Hepatocyte (in vitro differentiated cells): ENCODE data around the gene IVD. TPM values are rescaled to one million over a fixed set of nuclear protein-coding genes. Genes with fewer than 3 reads are reported as not detected.

Source experiments
- DNase-seq: peaks from one replicate; pipeline ENCODE4 v3.0.0-alpha.2; 2016; ENCODE audit warnings: low spot score
- H2AFZ ChIP-seq: fragments of 200-600 bp; sonication (generic); 2 replicates; pipeline ENCODE4 v1.6.0; 2016; ENCODE audit warnings: antibody characterized with exemption, mild to moderate bottlenecking
- H3K27ac ChIP-seq: fragments of 200-600 bp; sonication (generic); 2 replicates; pipeline ENCODE4 v1.5.1; 2016; ENCODE audit warnings: mild to moderate bottlenecking
- H3K27me3 ChIP-seq: fragments of 200-600 bp; sonication (generic); 2 replicates; pipeline ENCODE4 v1.6.1; 2016
- H3K36me3 ChIP-seq: fragments of 200-600 bp; sonication (generic); replicated peaks from 2 replicates; pipeline ENCODE4 v1.5.1; 2016; ENCODE audit warnings: low read depth; ENCODE audit not compliant: insufficient read depth
- H3K4me1 ChIP-seq: fragments of 200-600 bp; sonication (generic); 2 replicates; pipeline ENCODE4 v1.5.1; 2016; ENCODE audit warnings: mild to moderate bottlenecking, moderate library complexity; ENCODE audit not compliant: insufficient read depth
- H3K4me2 ChIP-seq: fragments of 200-600 bp; sonication (generic); 2 replicates; pipeline ENCODE4 v1.6.0; 2016
- H3K4me3 ChIP-seq: fragments of 200-600 bp; sonication (generic); 2 replicates; pipeline ENCODE4 v1.5.1; 2016; ENCODE audit warnings: mild to moderate bottlenecking
- H3K79me2 ChIP-seq: fragments of 200-600 bp; sonication (generic); 2 replicates; pipeline ENCODE4 v1.6.0; 2017; ENCODE audit warnings: mild to moderate bottlenecking
- H3K9me2 ChIP-seq: fragments of 200-600 bp; sonication (generic); replicated peaks from 2 replicates; pipeline ENCODE4 v1.6.0; 2017; ENCODE audit warnings: mild to moderate bottlenecking; ENCODE audit not compliant: insufficient read depth
- H3K9me3 ChIP-seq: fragments of 200-600 bp; sonication (generic); 2 replicates; pipeline ENCODE4 v1.5.1; 2016; ENCODE audit warnings: low read depth, mild to moderate bottlenecking
- H4K20me1 ChIP-seq: fragments of 200-600 bp; sonication (generic); 2 replicates; pipeline ENCODE4 v1.6.0; 2016; ENCODE audit warnings: mild to moderate bottlenecking; ENCODE audit not compliant: insufficient read depth, poor library complexity, severe bottlenecking
- EZH2 ChIP-seq: fragments of 200-600 bp; sonication (generic); IDR thresholded peaks from 2 replicates; pipeline ENCODE4 v1.6.1; 2016; ENCODE audit warnings: antibody characterized with exemption, mild to moderate bottlenecking, borderline replicate concordance
- EZH2phosphoT487 ChIP-seq: fragments of 200-600 bp; sonication (generic); IDR thresholded peaks from one replicate; pipeline ENCODE4 v1.6.1; 2018; ENCODE audit warnings: antibody characterized with exemption, mild to moderate bottlenecking, low read depth, moderate library complexity; ENCODE audit not compliant: unreplicated experiment, severe bottlenecking
- WGBS: methylation state at CpG from one replicate; pipeline ENCODE4 v1.1.6; 2016; ENCODE audit warnings: low lambda C conversion rate; ENCODE audit errors: missing lambda C conversion rate; 5-methylcytosine and 5-hydroxymethylcytosine counted together
- polyA plus RNA-seq: library from polyadenylated mRNA; unstranded; fragments of >200 nt; fragmentation: Nextera tagmentation; extraction: Ambion mirVana; gene quantifications from 2 replicates; pipeline ENCODE4 v1.2.1, GENCODE V29; 2016
- total RNA-seq: library from RNA; depleted of rRNA; stranded (reverse); fragments of >200 nt; gene quantifications from 2 replicates; pipeline ENCODE4 v1.2.3, GENCODE V29; 2014
- TF ChIP-seq, protein P1 (sequence below): fragments of 200-600 bp; sonication (generic); IDR thresholded peaks from 2 replicates; pipeline ENCODE4 v1.5.1; 2016; ENCODE audit warnings: antibody characterized with exemption, mild to moderate bottlenecking; ENCODE audit not compliant: poor library complexity

Gene IVD
- total and polyA plus RNA-seq, 2 experiments from 2014 or later: 31.5 to 71.6 TPM

DNA sequence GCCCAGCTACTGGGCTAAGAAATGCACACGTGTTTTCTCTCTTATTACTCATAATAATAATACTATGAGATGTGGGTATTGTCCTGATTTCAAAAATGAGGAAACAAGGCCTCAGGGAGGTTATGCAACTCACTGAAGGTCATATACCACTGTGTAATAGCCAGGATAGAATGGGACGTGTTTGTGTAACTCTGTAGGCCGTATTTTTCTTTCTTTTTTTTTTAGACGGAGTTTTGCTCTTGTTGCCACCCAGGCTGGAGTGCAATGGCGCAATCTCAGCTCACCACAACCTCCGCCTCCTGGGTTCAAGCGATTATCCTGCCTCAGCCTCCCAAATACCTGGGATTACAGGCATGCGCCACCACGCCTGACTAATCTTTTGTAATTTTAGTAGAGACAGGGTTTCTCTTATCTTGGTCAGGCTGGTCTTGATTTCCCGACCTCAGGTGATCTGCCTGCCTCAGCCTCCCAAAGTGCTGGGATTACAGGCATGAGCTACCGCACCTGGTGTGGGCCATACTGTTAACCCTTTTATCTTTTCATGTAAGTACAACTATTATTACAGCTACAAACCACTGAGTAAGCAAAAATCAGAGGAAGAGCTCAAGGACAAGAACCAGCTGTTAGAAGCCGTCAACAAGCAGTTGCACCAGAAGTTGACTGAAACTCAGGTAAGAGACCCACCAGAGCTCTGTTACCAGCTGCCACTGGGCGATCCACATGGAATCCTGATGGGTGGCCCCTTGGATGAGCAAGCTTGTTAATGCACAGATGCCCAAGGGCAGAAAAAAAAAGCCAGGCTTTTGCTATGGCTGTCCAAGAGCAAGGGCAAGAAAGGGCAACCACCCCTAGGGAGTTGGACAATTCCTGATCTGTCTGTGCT lies 16.4 kb upstream of the IVD start:
- Histone ChIP-seq H3K9me2 (no peaks in the 10 kb centered on the region), H4K20me1 (no peaks in the 10 kb centered on the region), H3K4me1 (no peaks in the 10 kb centered on the region), H3K4me3 (no peak overlapping the region), H2AFZ (no peak overlapping the region), H3K36me3 (no peaks in the 10 kb centered on the region), H3K4me2 (no peak overlapping the region), H3K27me3 (no peaks in the 10 kb centered on the region), H3K79me2 (peaks cover 18% of the 10 kb centered on the region), H3K27ac (no peak overlapping the region), H3K9me3 (no peaks in the 10 kb centered on the region)
- DNase-seq: no peak
- 92% methylated on average over 13 of the region's 13 CpGs for WGBS
- TF ChIP-seq, protein P1, sequence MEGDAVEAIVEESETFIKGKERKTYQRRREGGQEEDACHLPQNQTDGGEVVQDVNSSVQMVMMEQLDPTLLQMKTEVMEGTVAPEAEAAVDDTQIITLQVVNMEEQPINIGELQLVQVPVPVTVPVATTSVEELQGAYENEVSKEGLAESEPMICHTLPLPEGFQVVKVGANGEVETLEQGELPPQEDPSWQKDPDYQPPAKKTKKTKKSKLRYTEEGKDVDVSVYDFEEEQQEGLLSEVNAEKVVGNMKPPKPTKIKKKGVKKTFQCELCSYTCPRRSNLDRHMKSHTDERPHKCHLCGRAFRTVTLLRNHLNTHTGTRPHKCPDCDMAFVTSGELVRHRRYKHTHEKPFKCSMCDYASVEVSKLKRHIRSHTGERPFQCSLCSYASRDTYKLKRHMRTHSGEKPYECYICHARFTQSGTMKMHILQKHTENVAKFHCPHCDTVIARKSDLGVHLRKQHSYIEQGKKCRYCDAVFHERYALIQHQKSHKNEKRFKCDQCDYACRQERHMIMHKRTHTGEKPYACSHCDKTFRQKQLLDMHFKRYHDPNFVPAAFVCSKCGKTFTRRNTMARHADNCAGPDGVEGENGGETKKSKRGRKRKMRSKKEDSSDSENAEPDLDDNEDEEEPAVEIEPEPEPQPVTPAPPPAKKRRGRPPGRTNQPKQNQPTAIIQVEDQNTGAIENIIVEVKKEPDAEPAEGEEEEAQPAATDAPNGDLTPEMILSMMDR: no peak
- TF ChIP-seq EZH2 (no peak), EZH2phosphoT487 (no peak)

DNA sequence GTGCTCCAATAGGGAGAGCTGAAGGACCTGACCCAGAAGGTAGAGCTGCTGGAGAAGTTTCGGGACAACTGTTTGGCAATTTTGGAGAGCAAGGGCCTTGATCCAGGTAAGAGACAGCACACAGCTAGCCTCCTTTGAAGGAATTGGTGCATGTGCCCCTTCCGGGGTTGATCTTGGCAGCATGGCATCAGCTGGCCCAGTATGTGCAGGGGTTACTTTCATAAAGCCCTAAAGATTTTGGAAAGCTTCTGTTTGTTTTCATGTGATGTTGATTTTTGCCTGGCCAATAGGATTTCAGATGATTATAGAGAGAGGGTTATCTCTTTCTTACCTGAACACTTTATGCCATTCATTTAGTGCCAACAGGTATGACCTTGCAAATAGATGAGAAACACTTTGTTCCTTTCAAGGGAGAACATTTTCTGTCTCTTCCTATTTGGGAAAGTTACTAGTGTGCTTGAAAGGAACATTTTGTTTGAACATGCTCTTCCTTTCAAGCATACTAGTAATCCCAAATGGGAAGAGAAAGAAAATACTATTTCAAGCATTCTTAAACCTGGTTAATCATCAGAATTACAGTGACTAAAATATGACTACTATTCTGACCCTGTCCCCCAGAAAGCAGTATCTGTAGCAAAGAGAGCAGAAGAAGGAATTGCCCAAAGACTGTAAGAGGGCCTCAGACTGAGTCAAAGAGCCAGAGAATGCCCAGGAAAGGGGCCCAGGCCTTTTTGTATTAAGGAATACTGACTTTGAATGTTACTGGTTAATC lies 15.6 kb upstream of the IVD start:
- no peaks in the 10 kb centered on the region for H3K27me3 ChIP-seq
- H3K79me2 ChIP-seq: peaks cover 9% of the 10 kb centered on the region
- DNase-seq: no peak
- 92% methylated on average over 2 of the region's 2 CpGs for WGBS
- H3K4me2 ChIP-seq: no peak overlapping the region
- no peaks in the 10 kb centered on the region for H3K4me1 ChIP-seq
- no peaks in the 10 kb centered on the region for H3K36me3 ChIP-seq
- no peaks in the 10 kb centered on the region for H3K9me3 ChIP-seq
- no peak for TF ChIP-seq EZH2
- TF ChIP-seq, protein P1: no peak
- TF ChIP-seq EZH2phosphoT487: no peak
- H3K9me2 ChIP-seq: no peaks in the 10 kb centered on the region
- H4K20me1 ChIP-seq: no peaks in the 10 kb centered on the region
- no peak overlapping the region for H2AFZ ChIP-seq
- H3K4me3 ChIP-seq: no peak overlapping the region
- no peak overlapping the region for H3K27ac ChIP-seq

DNA sequence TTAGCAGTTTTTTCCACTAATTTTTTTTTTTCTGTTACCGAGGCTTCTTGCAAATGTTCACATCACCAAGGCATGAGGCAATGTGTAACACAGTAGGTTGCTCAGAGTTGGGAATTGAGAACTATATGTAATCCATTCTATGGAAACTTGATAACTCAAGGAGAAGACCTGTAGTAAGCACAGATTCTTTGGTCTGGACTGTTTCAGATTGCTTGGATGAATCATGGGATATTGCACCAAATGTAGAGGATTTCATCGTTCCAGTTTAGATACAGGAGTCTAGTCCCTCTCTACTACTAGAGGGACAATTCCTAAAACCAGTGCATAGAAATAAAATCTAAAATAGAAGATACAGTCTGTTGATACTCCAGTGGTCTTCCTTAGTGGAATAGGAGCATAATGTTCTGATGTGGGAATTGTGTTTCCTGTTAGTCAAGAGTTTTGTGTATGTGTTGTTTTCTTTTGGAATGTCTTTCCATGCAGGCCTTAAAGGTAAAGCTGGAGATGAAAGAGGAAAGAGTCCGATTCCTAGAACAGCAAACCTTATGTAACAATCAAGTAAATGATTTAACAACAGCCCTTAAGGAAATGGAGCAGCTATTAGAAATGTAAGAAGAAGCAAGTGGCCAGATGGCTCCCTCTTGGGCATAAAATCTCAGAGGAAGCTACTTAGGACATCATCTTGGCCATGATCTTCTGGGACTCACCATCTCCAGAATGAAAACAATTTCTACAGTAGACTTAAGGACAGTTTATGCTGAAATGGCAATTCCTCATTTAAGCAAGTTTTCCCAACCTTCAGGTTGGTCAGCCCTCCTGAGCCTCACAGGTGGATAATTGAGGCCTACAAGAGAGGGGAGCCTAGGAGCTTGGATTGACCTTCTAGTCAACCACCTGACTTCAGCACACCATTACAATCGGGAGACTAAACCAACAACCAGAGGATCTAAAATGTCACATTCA lies 12.3 kb upstream of the IVD start:
- no peak overlapping the region for H3K27ac ChIP-seq
- H3K4me2 ChIP-seq: no peak overlapping the region
- DNase-seq: no peak
- over 99% methylated on average over 4 of the region's 4 CpGs for WGBS
- no peak overlapping the region for H2AFZ ChIP-seq
- no peaks in the 10 kb centered on the region for H3K79me2 ChIP-seq
- H3K9me2 ChIP-seq: no peaks in the 10 kb centered on the region
- no peaks in the 10 kb centered on the region for H3K9me3 ChIP-seq
- no peak overlapping the region for H3K4me3 ChIP-seq
- H3K36me3 ChIP-seq: no peaks in the 10 kb centered on the region
- H3K27me3 ChIP-seq: no peaks in the 10 kb centered on the region
- H4K20me1 ChIP-seq: no peaks in the 10 kb centered on the region
- H3K4me1 ChIP-seq: no peaks in the 10 kb centered on the region
- no peak for TF ChIP-seq EZH2phosphoT487
- TF ChIP-seq, protein P1: no peak
- no peak for TF ChIP-seq EZH2
